GM12892 (cell line): ENCODE data around the gene CNTN4.

Experiments used
- POLR2A ChIP-seq: IDR thresholded peaks from 2 replicates; pipeline ENCODE4 v1.6.1; 2011; ENCODE audit warnings: low read depth, low read length, control low read depth
- POLR2AphosphoS5 ChIP-seq: IDR thresholded peaks from 2 replicates; pipeline ENCODE4 v1.6.1; 2011; ENCODE audit warnings: low read depth, low read length, control low read depth
- TAF1 ChIP-seq: IDR thresholded peaks from 2 replicates; pipeline ENCODE4 v1.6.1; 2011; ENCODE audit warnings: low read depth, mild to moderate bottlenecking, control low read depth, low read length, borderline replicate concordance

- TF ChIP-seq POLR2AphosphoS5 (no peak), POLR2A (no peak), TAF1 (no peak)
Measured at GRCh38 chr3:2495746-2496145, 397.1 kb downstream of the CNTN4 start.
